Measurements from ENCODE around the gene ELMOD1.

The ELMOD1 gene

GRCh38 chr11:107624983-107625684, 34.2 kb downstream of the ELMOD1 start:
- no peak for DNase-seq
- Mint-ChIP-seq H3K27ac (no peak overlapping the region), H3K36me3 (ENCODE audit: insufficient read depth) (no peaks in the 10 kb centered on the region), H3K4me1 (ENCODE audit: low read depth in 2 of 2) (no peaks in the 10 kb centered on the region), H3K27me3 (peaks cover 48 to 69% of the 10 kb centered on the region in 2 donors), H3K9me3 (no peaks in the 10 kb centered on the region), H3K4me3 (no peak overlapping the region)
- no peak for ATAC-seq (replicated peaks)

- H3K4me1 Mint-ChIP-seq (ENCODE audit: low read depth in 2 of 2): no peaks in the 10 kb centered on the region
- no peak overlapping the region for H3K27ac Mint-ChIP-seq
- H3K27me3 Mint-ChIP-seq: peaks cover 47 to 64% of the 10 kb centered on the region in 2 donors
- H3K4me3 Mint-ChIP-seq: no peak overlapping the region
- no peaks in the 10 kb centered on the region for H3K9me3 Mint-ChIP-seq
- DNase-seq (no peak), ATAC-seq (replicated peaks) (no peak)
- H3K36me3 Mint-ChIP-seq (ENCODE audit: insufficient read depth): no peaks in the 10 kb centered on the region
These were observed 34.7 kb downstream of the ELMOD1 start for GRCh38 chr11:107625685-107625989.

GRCh38 chr11:107631043-107631442, 40.1 kb downstream of the ELMOD1 start:
- H3K27ac Mint-ChIP-seq: no peak overlapping the region
- no peaks in the 10 kb centered on the region for H3K36me3 Mint-ChIP-seq (ENCODE audit: insufficient read depth)
- no peaks in the 10 kb centered on the region for H3K4me1 Mint-ChIP-seq (ENCODE audit: low read depth in 2 of 2)
- DNase-seq: no peak
- no peaks in the 10 kb centered on the region for H3K9me3 Mint-ChIP-seq
- no peak for ATAC-seq (replicated peaks)
- H3K27me3 Mint-ChIP-seq: peaks cover 41 to 56% of the 10 kb centered on the region in 2 donors
- H3K4me3 Mint-ChIP-seq: no peak overlapping the region

- H3K27ac Mint-ChIP-seq: no peak overlapping the region
- no peaks in the 10 kb centered on the region for H3K4me1 Mint-ChIP-seq (ENCODE audit: low read depth in 2 of 2)
- H3K36me3 Mint-ChIP-seq (ENCODE audit: insufficient read depth): no peaks in the 10 kb centered on the region
- no peaks in the 10 kb centered on the region for H3K9me3 Mint-ChIP-seq
- ATAC-seq (replicated peaks) (no peak), DNase-seq (no peak)
- peaks cover 41 to 53% of the 10 kb centered on the region in 2 donors for H3K27me3 Mint-ChIP-seq
- no peak overlapping the region for H3K4me3 Mint-ChIP-seq
These were observed 41.0 kb downstream of the ELMOD1 start for GRCh38 chr11:107631931-107632330.

GRCh38 chr11:107646783-107647182, 55.8 kb downstream of the ELMOD1 start:
- Mint-ChIP-seq H3K27ac (no peak overlapping the region), H3K36me3 (ENCODE audit: insufficient read depth) (no peaks in the 10 kb centered on the region), H3K4me1 (ENCODE audit: low read depth in 2 of 2) (no peaks in the 10 kb centered on the region), H3K9me3 (no peaks in the 10 kb centered on the region), H3K4me3 (no peak overlapping the region), H3K27me3 (peaks cover 27 to 37% of the 10 kb centered on the region in 2 donors)
- DNase-seq (no peak), ATAC-seq (replicated peaks) (no peak)

GRCh38 chr11:107648242-107648641, 57.3 kb downstream of the ELMOD1 start:
- H3K27ac Mint-ChIP-seq: no peak overlapping the region
- no peaks in the 10 kb centered on the region for H3K4me1 Mint-ChIP-seq (ENCODE audit: low read depth in 2 of 2)
- no peak overlapping the region for H3K4me3 Mint-ChIP-seq
- ATAC-seq (replicated peaks) (no peak), DNase-seq (no peak)
- no peaks in the 10 kb centered on the region for H3K36me3 Mint-ChIP-seq (ENCODE audit: insufficient read depth)
- no peaks in the 10 kb centered on the region for H3K9me3 Mint-ChIP-seq
- H3K27me3 Mint-ChIP-seq: peaks cover 36 to 51% of the 10 kb centered on the region in 2 donors

GRCh38 chr11:107651672-107652071, 60.7 kb downstream of the ELMOD1 start:
- ATAC-seq (replicated peaks) (no peak), DNase-seq (no peak)
- H3K27me3 Mint-ChIP-seq: peaks cover 38 to 55% of the 10 kb centered on the region in 2 donors
- H3K4me1 Mint-ChIP-seq (ENCODE audit: low read depth in 2 of 2): no peaks in the 10 kb centered on the region
- no peak overlapping the region for H3K27ac Mint-ChIP-seq
- H3K4me3 Mint-ChIP-seq: no peak overlapping the region
- H3K36me3 Mint-ChIP-seq (ENCODE audit: insufficient read depth): no peaks in the 10 kb centered on the region
- no peaks in the 10 kb centered on the region for H3K9me3 Mint-ChIP-seq

- Mint-ChIP-seq H3K9me3 (no peaks in the 10 kb centered on the region), H3K4me3 (no peak overlapping the region), H3K27ac (no peak overlapping the region), H3K27me3 (peaks cover 26 to 45% of the 10 kb centered on the region in 2 donors), H3K36me3 (ENCODE audit: insufficient read depth) (no peaks in the 10 kb centered on the region), H3K4me1 (ENCODE audit: low read depth in 2 of 2) (no peaks in the 10 kb centered on the region)
- no peak for DNase-seq
- no peak for ATAC-seq (replicated peaks)
These were observed 62.1 kb downstream of the ELMOD1 start for GRCh38 chr11:107653076-107653475.

GRCh38 chr11:107655602-107656001, 64.7 kb downstream of the ELMOD1 start:
- H3K27ac Mint-ChIP-seq: no peak overlapping the region
- H3K9me3 Mint-ChIP-seq: no peaks in the 10 kb centered on the region
- no peaks in the 10 kb centered on the region for H3K4me1 Mint-ChIP-seq (ENCODE audit: low read depth in 2 of 2)
- DNase-seq (no peak), ATAC-seq (replicated peaks) (no peak)
- no peak overlapping the region for H3K4me3 Mint-ChIP-seq
- peaks cover 12 to 32% of the 10 kb centered on the region in 2 donors for H3K27me3 Mint-ChIP-seq
- no peaks in the 10 kb centered on the region for H3K36me3 Mint-ChIP-seq (ENCODE audit: insufficient read depth)

GRCh38 chr11:107659310-107659709, 68.4 kb downstream of the ELMOD1 start:
- Mint-ChIP-seq H3K4me1 (ENCODE audit: low read depth in 2 of 2) (no peaks in the 10 kb centered on the region), H3K27ac (no peak overlapping the region), H3K4me3 (no peak overlapping the region), H3K36me3 (ENCODE audit: insufficient read depth) (no peaks in the 10 kb centered on the region), H3K9me3 (no peaks in the 10 kb centered on the region), H3K27me3 (peaks cover 7 to 15% of the 10 kb centered on the region in 2 donors)
- ATAC-seq (replicated peaks) (no peak), DNase-seq (no peak)

- ATAC-seq (replicated peaks) (no peak), DNase-seq (no peak)
- H3K4me1 Mint-ChIP-seq (ENCODE audit: low read depth in 2 of 2): no peaks in the 10 kb centered on the region
- no peak overlapping the region for H3K27ac Mint-ChIP-seq
- no peaks in the 10 kb centered on the region for H3K36me3 Mint-ChIP-seq (ENCODE audit: insufficient read depth)
- H3K9me3 Mint-ChIP-seq: no peaks in the 10 kb centered on the region
- H3K4me3 Mint-ChIP-seq: no peak overlapping the region
- peaks cover 14 to 20% of the 10 kb centered on the region in 2 donors for H3K27me3 Mint-ChIP-seq
These were observed 69.1 kb downstream of the ELMOD1 start for GRCh38 chr11:107660066-107660465.

- no peak for ATAC-seq (replicated peaks)
- no peaks in the 10 kb centered on the region for H3K9me3 Mint-ChIP-seq
- H3K4me1 Mint-ChIP-seq (ENCODE audit: low read depth in 2 of 2): no peaks in the 10 kb centered on the region
- DNase-seq: no peak
- no peak overlapping the region for H3K27ac Mint-ChIP-seq
- no peaks in the 10 kb centered on the region for H3K36me3 Mint-ChIP-seq (ENCODE audit: insufficient read depth)
- no peak overlapping the region for H3K4me3 Mint-ChIP-seq
- peaks cover 19 to 20% of the 10 kb centered on the region in 2 donors for H3K27me3 Mint-ChIP-seq
These were observed 70.7 kb downstream of the ELMOD1 start for GRCh38 chr11:107661656-107662055.

- H3K4me1 Mint-ChIP-seq (ENCODE audit: low read depth in 2 of 2): no peaks in the 10 kb centered on the region
- peaks cover 4% of the 10 kb centered on the region for H3K36me3 Mint-ChIP-seq (ENCODE audit: insufficient read depth)
- H3K4me3 Mint-ChIP-seq: no peak overlapping the region
- no peak for DNase-seq
- no peaks in the 10 kb centered on the region for H3K9me3 Mint-ChIP-seq
- ATAC-seq (replicated peaks): no peak
- H3K27me3 Mint-ChIP-seq: peaks cover 19 to 27% of the 10 kb centered on the region in 2 donors
- no peak overlapping the region for H3K27ac Mint-ChIP-seq
These were observed 74.1 kb downstream of the ELMOD1 start for GRCh38 chr11:107665018-107665417.

- no peaks in the 10 kb centered on the region for H3K9me3 Mint-ChIP-seq
- peaks cover 4% of the 10 kb centered on the region for H3K36me3 Mint-ChIP-seq (ENCODE audit: insufficient read depth)
- peaks cover 20 to 40% of the 10 kb centered on the region in 2 donors for H3K27me3 Mint-ChIP-seq
- H3K27ac Mint-ChIP-seq: no peak overlapping the region
- no peaks in the 10 kb centered on the region for H3K4me1 Mint-ChIP-seq (ENCODE audit: low read depth in 2 of 2)
- no peak overlapping the region for H3K4me3 Mint-ChIP-seq
- ATAC-seq (replicated peaks) (no peak), DNase-seq (no peak)
These were observed 76.1 kb downstream of the ELMOD1 start for GRCh38 chr11:107666911-107667613.
